22Rv1 (cell line): ENCODE measurements around the gene STXBP1.

Experiments
- CTCF ChIP-seq: fragments of 450-650 bp; IDR thresholded peaks from 2 replicates; pipeline ENCODE4 v1.5.1; 2017; ENCODE audit warnings: mild to moderate bottlenecking
- ZFX ChIP-seq: fragments of 450-650 bp; IDR thresholded peaks from 2 replicates; pipeline ENCODE4 v1.6.1; 2017; ENCODE audit warnings: antibody characterized with exemption, borderline replicate concordance

- TF ChIP-seq CTCF (no peak), ZFX (no peak)
Observed at GRCh38 chr9:127692071-127692470, 80.0 kb downstream of the STXBP1 start.
